GM21381 (cell line): ENCODE results near the gene SRSF4.

Experiments
- ATAC-seq: cut with Tn5 transposase; IDR thresholded peaks from one replicate; pipeline ENCODE4 v1.9.1; 2021; ENCODE audit warnings: mild to moderate bottlenecking, moderate library complexity; ENCODE audit not compliant: unreplicated experiment

SRSF4 gene

GRCh38 chr1:29099286-29099685 is 82.4 kb downstream of the SRSF4 start:
- no peak for ATAC-seq
